Endodermal cell (in vitro differentiated cells): Measurements from ENCODE around the gene LACTBL1. TPM values are rescaled to one million over a fixed set of nuclear protein-coding genes. Genes with fewer than 3 reads are reported as not detected.

Source experiments
- DNase-seq: peaks from one replicate; pipeline ENCODE4 v3.0.0-alpha.2; 2017
- H3K27ac ChIP-seq: 2 replicates; pipeline ENCODE4 v1.5.1; 2013; ENCODE audit warnings: mild to moderate bottlenecking, low read depth, low read length, moderate library complexity
- H3K27me3 ChIP-seq: 2 replicates; pipeline ENCODE4 v1.6.1; 2013; ENCODE audit warnings: mild to moderate bottlenecking, low read length, moderate library complexity; ENCODE audit not compliant: insufficient read depth, control insufficient read depth, poor library complexity, severe bottlenecking
- H3K36me3 ChIP-seq: 2 replicates; pipeline ENCODE4 v1.7.0; 2013; ENCODE audit warnings: mild to moderate bottlenecking, low read length, moderate library complexity; ENCODE audit not compliant: control insufficient read depth, insufficient read depth
- H3K4me1 ChIP-seq: one replicate; pipeline ENCODE4 v1.7.0; 2013; ENCODE audit warnings: low read length; ENCODE audit not compliant: control insufficient read depth, insufficient read depth
- H3K4me3 ChIP-seq: 2 replicates; pipeline ENCODE4 v1.5.1; 2013; ENCODE audit warnings: mild to moderate bottlenecking, low read length, moderate library complexity
- H3K9ac ChIP-seq: 2 replicates; pipeline ENCODE4 v1.6.1; 2013; ENCODE audit warnings: mild to moderate bottlenecking, low read length, moderate library complexity; ENCODE audit not compliant: poor library complexity, severe bottlenecking; ENCODE audit errors: extremely low read depth
- H3K9me3 ChIP-seq: 2 replicates; pipeline ENCODE4 v1.6.1; 2013; ENCODE audit warnings: mild to moderate bottlenecking, low read length, moderate library complexity; ENCODE audit not compliant: control insufficient read depth
- H3K27ac Mint-ChIP-seq: 2 replicates; pipeline ENCODE4 v1.8.0; 2020; ENCODE audit warnings: mixed read lengths
- H3K27me3 Mint-ChIP-seq: 2 replicates; pipeline ENCODE4 v1.8.0; 2021; ENCODE audit warnings: mild to moderate bottlenecking, mixed read lengths; ENCODE audit not compliant: insufficient read depth
- H3K36me3 Mint-ChIP-seq: 2 replicates; pipeline ENCODE4 v1.8.0; 2020; ENCODE audit warnings: low read depth, mixed read lengths
- H3K4me1 Mint-ChIP-seq: 2 replicates; pipeline ENCODE4 v1.8.0; 2020; ENCODE audit warnings: mixed read lengths
- H3K4me3 Mint-ChIP-seq: 2 replicates; pipeline ENCODE4 v1.8.0; 2020; ENCODE audit warnings: mild to moderate bottlenecking, moderate library complexity, mixed read lengths
- H3K9me3 Mint-ChIP-seq: 2 replicates; pipeline ENCODE4 v1.8.0; 2020; ENCODE audit warnings: mild to moderate bottlenecking, mixed read lengths
- WGBS, 2 experiments: methylation state at CpG; one replicate each; pipeline versions ENCODE4 v1.1.5 to v1.1.7; 2013; ENCODE audit warnings: missing lambda C conversion rate in 2 of 2, mixed read lengths in 1 of 2; ENCODE audit not compliant: insufficient coverage in 1 of 2, insufficient read length in 1 of 2; 5-methylcytosine and 5-hydroxymethylcytosine counted together
- total RNA-seq, 2 donors: library from RNA; stranded (reverse); fragmentation: NEBNext Ultra II Directional in 1 of 2; extraction: Animal tissue kit (Norgen Biotek cat#: 25700) in 1 of 2; gene quantifications; 2 replicates in 1 of 2; 3 replicates in 1 of 2; pipeline ENCODE4 v1.2.1, GENCODE V29; 2021
- TF ChIP-seq, protein P1 (sequence below): fragments of 200-600 bp; sonication (generic); conservative IDR thresholded peaks from 2 replicates; pipeline ENCODE4 v1.5.0; 2021; ENCODE audit warnings: antibody characterized with exemption, mild to moderate bottlenecking

Gene LACTBL1
- total RNA-seq, 2 donors from 2014 or later = not detected

DNA sequence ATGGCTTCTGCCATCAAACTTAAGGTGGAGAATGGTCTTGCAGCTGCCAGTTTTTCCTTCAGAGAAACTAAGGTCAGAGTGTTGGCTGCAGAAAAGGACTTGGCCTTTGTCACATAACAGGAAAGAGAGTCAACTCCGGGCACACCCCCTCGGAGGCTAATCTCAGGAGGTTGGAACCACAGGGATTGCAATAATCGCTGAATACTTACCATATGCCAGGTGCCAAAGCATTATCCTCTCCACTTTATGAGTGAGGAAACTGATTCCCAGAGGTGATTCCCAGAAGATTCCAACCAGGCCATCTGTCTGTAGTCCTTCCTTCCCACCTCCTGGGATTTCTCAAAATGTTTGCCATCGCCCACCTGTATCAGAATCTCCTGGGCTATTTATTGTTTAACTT lies 54.0 kb downstream of the LACTBL1 start:
- Histone ChIP-seq H3K4me3 (no peak overlapping the region), H3K9me3 (no peaks in the 10 kb centered on the region), H3K27ac (no peak overlapping the region), H3K4me1 (no peaks in the 10 kb centered on the region), H3K9ac (no peak overlapping the region), H3K27me3 (no peaks in the 10 kb centered on the region), H3K36me3 (no peaks in the 10 kb centered on the region)
- Mint-ChIP-seq H3K27ac (no peak overlapping the region), H3K9me3 (no peaks in the 10 kb centered on the region), H3K4me3 (no peak overlapping the region), H3K36me3 (peaks cover 4% of the 10 kb centered on the region), H3K4me1 (peaks cover 7% of the 10 kb centered on the region), H3K27me3 (no peaks in the 10 kb centered on the region)
- TF ChIP-seq, protein P1, sequence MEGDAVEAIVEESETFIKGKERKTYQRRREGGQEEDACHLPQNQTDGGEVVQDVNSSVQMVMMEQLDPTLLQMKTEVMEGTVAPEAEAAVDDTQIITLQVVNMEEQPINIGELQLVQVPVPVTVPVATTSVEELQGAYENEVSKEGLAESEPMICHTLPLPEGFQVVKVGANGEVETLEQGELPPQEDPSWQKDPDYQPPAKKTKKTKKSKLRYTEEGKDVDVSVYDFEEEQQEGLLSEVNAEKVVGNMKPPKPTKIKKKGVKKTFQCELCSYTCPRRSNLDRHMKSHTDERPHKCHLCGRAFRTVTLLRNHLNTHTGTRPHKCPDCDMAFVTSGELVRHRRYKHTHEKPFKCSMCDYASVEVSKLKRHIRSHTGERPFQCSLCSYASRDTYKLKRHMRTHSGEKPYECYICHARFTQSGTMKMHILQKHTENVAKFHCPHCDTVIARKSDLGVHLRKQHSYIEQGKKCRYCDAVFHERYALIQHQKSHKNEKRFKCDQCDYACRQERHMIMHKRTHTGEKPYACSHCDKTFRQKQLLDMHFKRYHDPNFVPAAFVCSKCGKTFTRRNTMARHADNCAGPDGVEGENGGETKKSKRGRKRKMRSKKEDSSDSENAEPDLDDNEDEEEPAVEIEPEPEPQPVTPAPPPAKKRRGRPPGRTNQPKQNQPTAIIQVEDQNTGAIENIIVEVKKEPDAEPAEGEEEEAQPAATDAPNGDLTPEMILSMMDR = no peak
- 90 to 96% methylated on average over 3 to 4 of the region's 4 CpGs for WGBS, 2 experiments
- DNase-seq = no peak

DNA sequence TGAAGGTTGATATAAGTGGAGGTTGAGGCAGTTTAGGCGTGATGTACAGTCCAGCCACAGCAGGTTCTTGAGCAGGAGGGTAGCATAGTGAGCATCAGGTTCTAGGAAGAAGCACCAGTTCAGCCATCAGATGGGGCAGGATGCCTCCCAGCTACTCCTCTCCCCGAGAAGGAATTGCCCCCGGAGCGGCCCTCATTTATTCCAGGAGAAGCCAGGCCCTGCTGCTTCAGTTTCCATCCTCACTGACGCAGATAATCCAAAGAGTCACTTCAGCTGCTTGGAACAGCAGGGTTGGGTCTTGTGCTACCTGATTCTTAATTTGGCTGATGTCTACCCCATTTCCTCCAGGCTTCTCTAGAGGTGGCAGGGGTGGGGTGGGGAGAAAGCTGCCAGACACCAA lies 54.7 kb downstream of the LACTBL1 start:
- Histone ChIP-seq H3K4me1 (no peaks in the 10 kb centered on the region), H3K27me3 (no peaks in the 10 kb centered on the region), H3K27ac (no peak overlapping the region), H3K9ac (no peak overlapping the region), H3K36me3 (no peaks in the 10 kb centered on the region), H3K9me3 (no peaks in the 10 kb centered on the region), H3K4me3 (no peak overlapping the region)
- peaks cover 7% of the 10 kb centered on the region for H3K4me1 Mint-ChIP-seq
- peaks cover 6% of the 10 kb centered on the region for H3K36me3 Mint-ChIP-seq
- H3K9me3 Mint-ChIP-seq = no peaks in the 10 kb centered on the region
- WGBS, 2 experiments = 71 to 74% methylated on average over 4 to 5 of the region's 5 CpGs
- H3K27ac Mint-ChIP-seq = no peak overlapping the region
- TF ChIP-seq, protein P1 = no peak
- no peaks in the 10 kb centered on the region for H3K27me3 Mint-ChIP-seq
- H3K4me3 Mint-ChIP-seq = no peak overlapping the region
- DNase-seq = no peak

DNA sequence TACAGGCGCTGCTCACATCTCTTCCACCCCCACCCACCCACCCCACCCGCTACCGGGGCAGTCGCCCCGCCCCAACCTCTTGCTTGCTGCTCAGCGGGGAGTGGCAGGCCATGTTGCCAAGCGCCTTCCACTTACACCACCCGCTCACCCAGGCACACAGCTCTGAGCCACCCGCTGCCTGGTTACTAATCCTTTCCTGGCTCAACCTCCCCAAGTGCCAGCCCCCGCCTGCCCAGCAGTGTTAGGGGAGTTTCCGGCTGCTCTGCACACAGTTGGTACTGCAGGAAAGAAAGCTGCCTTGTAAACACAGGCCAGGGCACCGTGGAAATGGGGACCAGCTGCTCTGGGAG lies 56.2 kb downstream of the LACTBL1 start:
- H3K27ac ChIP-seq = no peak overlapping the region
- no peak for DNase-seq
- H3K9ac ChIP-seq = no peak overlapping the region
- H3K36me3 ChIP-seq = peaks cover under 1% of the 10 kb centered on the region
- H3K9me3 ChIP-seq = no peaks in the 10 kb centered on the region
- Mint-ChIP-seq H3K27me3 (no peaks in the 10 kb centered on the region), H3K4me3 (no peak overlapping the region), H3K4me1 (peaks cover 7% of the 10 kb centered on the region), H3K27ac (no peak overlapping the region), H3K36me3 (peaks cover 6% of the 10 kb centered on the region), H3K9me3 (no peaks in the 10 kb centered on the region)
- H3K4me3 ChIP-seq = no peak overlapping the region
- TF ChIP-seq, protein P1 = no peak
- H3K27me3 ChIP-seq = no peaks in the 10 kb centered on the region
- WGBS, 2 experiments = 92 to 100% methylated on average over 3 to 12 of the region's 12 CpGs
- H3K4me1 ChIP-seq = no peaks in the 10 kb centered on the region
